Liver (tissue), 3 donors: ENCODE measurements around the gene FGF21.
A peak's percentile ranks its signal among the peaks of the same experiment; 100 is the strongest.

Experiments used
- CTCF ChIP-seq: fragments of 150-350 bp; IDR thresholded peaks from 2 replicates; pipeline ENCODE4 v1.5.1; 2017; ENCODE audit warnings: improper control_type of control experiment, low read depth, low read length; ENCODE audit not compliant: missing input control
- EGR1 ChIP-seq, 2 donors: IDR thresholded peaks; 2 replicates each; pipeline ENCODE4 v1.6.1; 2016 to 2018; ENCODE audit warnings: antibody characterized with exemption in 2 of 2, low read depth in 2 of 2
- GABPA ChIP-seq, 2 donors: IDR thresholded peaks in 1 of 2; conservative IDR thresholded peaks in 1 of 2; 2 replicates each; pipeline ENCODE4 v1.6.1; 2016; ENCODE audit warnings: antibody characterized with exemption in 2 of 2, mild to moderate bottlenecking in 1 of 2, moderate library complexity in 1 of 2
- HNF4G ChIP-seq: IDR thresholded peaks from 2 replicates; pipeline ENCODE4 v1.6.1; 2016; ENCODE audit warnings: antibody characterized with exemption
- JUND ChIP-seq, 2 donors: IDR thresholded peaks; 2 replicates each; pipeline ENCODE4 v1.6.1; 2016; ENCODE audit warnings: antibody characterized with exemption in 2 of 2
- MAX ChIP-seq: IDR thresholded peaks from 2 replicates; pipeline ENCODE4 v1.6.1; 2016; ENCODE audit warnings: antibody characterized with exemption
- NR2F2 ChIP-seq: IDR thresholded peaks from 2 replicates; pipeline ENCODE4 v1.6.1; 2016; ENCODE audit warnings: antibody characterized with exemption
- RAD21 ChIP-seq, 2 donors: IDR thresholded peaks; 2 replicates each; pipeline ENCODE4 v1.6.1; 2016; ENCODE audit warnings: antibody characterized with exemption in 2 of 2, mild to moderate bottlenecking in 2 of 2
- REST ChIP-seq: IDR thresholded peaks from 2 replicates; pipeline ENCODE4 v1.6.1; 2016; ENCODE audit warnings: antibody characterized with exemption, mild to moderate bottlenecking
- RXRA ChIP-seq, 2 donors: IDR thresholded peaks; 2 replicates each; pipeline ENCODE4 v1.6.1; 2017 to 2018; ENCODE audit warnings: antibody characterized with exemption in 2 of 2, mild to moderate bottlenecking in 1 of 2
- SP1 ChIP-seq: IDR thresholded peaks from 2 replicates; pipeline ENCODE4 v1.6.1; 2018; ENCODE audit warnings: antibody characterized with exemption, mild to moderate bottlenecking
- TAF1 ChIP-seq: conservative IDR thresholded peaks from 2 replicates; pipeline ENCODE4 v1.6.1; 2016; ENCODE audit warnings: antibody characterized with exemption, mild to moderate bottlenecking
- YY1 ChIP-seq: IDR thresholded peaks from 2 replicates; pipeline ENCODE4 v1.6.1; 2016; ENCODE audit warnings: antibody characterized with exemption, mild to moderate bottlenecking
- donor health status: healthy.
- donor health status: healthy.

- TF ChIP-seq CTCF = peak; percentile 47
- no peak for TF ChIP-seq MAX
- TF ChIP-seq NR2F2 = no peak
- TF ChIP-seq REST = no peak
- peak; percentile 84 to 85 for TF ChIP-seq RAD21 (IDR thresholded peaks at IDR 0.05)
- no peak for TF ChIP-seq JUND (IDR thresholded peaks at IDR 0.05)
- TF ChIP-seq RXRA (IDR thresholded peaks at IDR 0.05) = no peak
- TF ChIP-seq TAF1 = no peak
- no peak for TF ChIP-seq GABPA (IDR thresholded peaks at IDR 0.05 in 1 of 2, conservative IDR thresholded peaks at IDR 0.05 in 1 of 2)
- TF ChIP-seq EGR1 (IDR thresholded peaks at IDR 0.05; ENCODE audit: low read depth in 2 of 2) = no peak
- TF ChIP-seq HNF4G = no peak
- TF ChIP-seq SP1 = no peak
- no peak for TF ChIP-seq YY1
These were observed 29.2 kb downstream of the FGF21 start for GRCh38 chr19:48784527-48784926.
